Activated CD4-positive, alpha-beta T cell treated with anti-CD3 and anti-CD28 coated beads, Interleukin-10, Interleukin-2, amounts not matched to agents 100 ng/mL and 50 ng/mL, durations not matched to agents 16 hours and 8 hours (primary cell): Measurements from ENCODE around the gene CLDN12.
A peak's percentile ranks its signal among the peaks of the same experiment; 100 is the strongest.
"Not testable (repeated sequence)": the region's sequence is repeated elsewhere in the genome, so short reads cannot be mapped to it uniquely, and the experiment has no call there.

Experiments
- DNase-seq: peaks from one replicate; pipeline ENCODE4 v3.0.0-alpha.2; 2020

CLDN12 gene

GRCh38 chr7:90445633-90446032 lies 42.4 kb downstream of the CLDN12 start:
- DNase-seq = no peak

- DNase-seq = no peak
These were observed 43.1 kb downstream of the CLDN12 start for GRCh38 chr7:90446137-90446899.

- no peak for DNase-seq
These were observed 50.1 kb downstream of the CLDN12 start for GRCh38 chr7:90453259-90453891.

- no peak for DNase-seq
These were observed 50.7 kb downstream of the CLDN12 start for GRCh38 chr7:90453931-90454330.

GRCh38 chr7:90455163-90456030 lies 52.1 kb downstream of the CLDN12 start:
- peak; percentile 46 for DNase-seq

GRCh38 chr7:90458104-90458503 lies 54.8 kb downstream of the CLDN12 start:
- DNase-seq = no peak

- DNase-seq = no peak
These were observed 56.6 kb downstream of the CLDN12 start for GRCh38 chr7:90459888-90460287.

- no peak for DNase-seq
These were observed 58.0 kb downstream of the CLDN12 start for GRCh38 chr7:90461219-90461618.

- not testable (repeated sequence) for DNase-seq
These were observed 59.9 kb downstream of the CLDN12 start for GRCh38 chr7:90463151-90463628.
